ENCODE results near the gene GFAP. TPM values are rescaled to one million over a fixed set of nuclear protein-coding genes. Genes with fewer than 3 reads are reported as not detected.

GFAP gene
- not detected for total RNA-seq
- not detected for polyA plus RNA-seq

- Histone ChIP-seq H3K4me1 (ENCODE audit: control insufficient read depth, insufficient read depth, low read length, poor library complexity, severe bottlenecking) (peaks cover 7% of the 10 kb centered on the region), H3K4me3 (ENCODE audit: low read depth, low read length) (no peak within 1 kb of the TSS), H3K9me3 (ENCODE audit: control insufficient read depth in 2 of 2, low read length in 2 of 2) (no peaks in the 10 kb centered on the region), H3K36me3 (ENCODE audit: control insufficient read depth, insufficient read depth, low read length) (no peaks in the 10 kb centered on the region), H3K27ac (ENCODE audit: insufficient read depth, low read length, poor library complexity, severe bottlenecking) (no peak within 1 kb of the TSS), H3K27me3 (ENCODE audit: control insufficient read depth, insufficient read depth, low read length) (peaks cover 3% of the 10 kb centered on the region)
- Mint-ChIP-seq H3K27ac (no peak within 1 kb of the TSS), H3K4me1 (peaks cover 0 to 16% (median 9%) of the 10 kb centered on the region in 4 donors), H3K9me3 (no peaks in the 10 kb centered on the region), H3K4me3 (peak within 1 kb of the TSS in 1 of 4 donors; percentile 27), H3K27me3 (peaks cover 33% of the 10 kb centered on the region), H3K36me3 (no peaks in the 10 kb centered on the region)
- ATAC-seq (ENCODE audit: low read depth in 2 of 2) (no peak), DNase-seq (no peak)
Measured at GRCh38 chr17:44915321-44915726, at the start of gene GFAP. Gene GFAP, minus strand, starts transcription at chr17:44915500. Its CDS starts 14 bp downstream, at chr17:44915486.

GRCh38 chr17:44961921-44962350 is 46.6 kb upstream of the GFAP start:
- H3K4me3 Mint-ChIP-seq = no peak overlapping the region
- DNase-seq (no peak), ATAC-seq (ENCODE audit: low read depth in 2 of 2) (no peak)
- H3K4me1 Mint-ChIP-seq = peaks cover 0 to 21% (median 10%) of the 10 kb centered on the region in 4 donors
- no peaks in the 10 kb centered on the region for H3K36me3 Mint-ChIP-seq
- Histone ChIP-seq H3K4me1 (ENCODE audit: control insufficient read depth, insufficient read depth, low read length, poor library complexity, severe bottlenecking) (peaks cover 14% of the 10 kb centered on the region), H3K9me3 (ENCODE audit: control insufficient read depth in 2 of 2, low read length in 2 of 2) (no peaks in the 10 kb centered on the region), H3K4me3 (ENCODE audit: low read depth, low read length) (no peak overlapping the region), H3K27ac (ENCODE audit: insufficient read depth, low read length, poor library complexity, severe bottlenecking) (no peak overlapping the region), H3K27me3 (ENCODE audit: control insufficient read depth, insufficient read depth, low read length) (peaks cover 29% of the 10 kb centered on the region), H3K36me3 (ENCODE audit: control insufficient read depth, insufficient read depth, low read length) (no peaks in the 10 kb centered on the region)
- no peak overlapping the region for H3K27ac Mint-ChIP-seq
- peaks cover 77% of the 10 kb centered on the region for H3K27me3 Mint-ChIP-seq
- peaks cover 0 to 4% (median 0%) of the 10 kb centered on the region in 7 donors for H3K9me3 Mint-ChIP-seq

GRCh38 chr17:44960691-44961090 is 45.4 kb upstream of the GFAP start:
- Histone ChIP-seq H3K9me3 (ENCODE audit: control insufficient read depth in 2 of 2, low read length in 2 of 2) (no peaks in the 10 kb centered on the region), H3K4me3 (ENCODE audit: low read depth, low read length) (no peak overlapping the region), H3K27ac (ENCODE audit: insufficient read depth, low read length, poor library complexity, severe bottlenecking) (no peak overlapping the region), H3K36me3 (ENCODE audit: control insufficient read depth, insufficient read depth, low read length) (no peaks in the 10 kb centered on the region), H3K27me3 (ENCODE audit: control insufficient read depth, insufficient read depth, low read length) (peaks cover 23% of the 10 kb centered on the region), H3K4me1 (ENCODE audit: control insufficient read depth, insufficient read depth, low read length, poor library complexity, severe bottlenecking) (peaks cover 11% of the 10 kb centered on the region)
- peaks cover 0 to 17% (median 5%) of the 10 kb centered on the region in 4 donors for H3K4me1 Mint-ChIP-seq
- no peak overlapping the region for H3K27ac Mint-ChIP-seq
- ATAC-seq (ENCODE audit: low read depth in 2 of 2) (no peak), DNase-seq (no peak)
- H3K36me3 Mint-ChIP-seq = no peaks in the 10 kb centered on the region
- H3K27me3 Mint-ChIP-seq = peaks cover 73% of the 10 kb centered on the region
- H3K4me3 Mint-ChIP-seq = no peak overlapping the region
- peaks cover 0 to 4% (median 0%) of the 10 kb centered on the region in 7 donors for H3K9me3 Mint-ChIP-seq

GRCh38 chr17:44959821-44960531 is 44.7 kb upstream of the GFAP start:
- Histone ChIP-seq H3K4me3 (ENCODE audit: low read depth, low read length) (no peak overlapping the region), H3K27ac (ENCODE audit: insufficient read depth, low read length, poor library complexity, severe bottlenecking) (no peak overlapping the region), H3K4me1 (ENCODE audit: control insufficient read depth, insufficient read depth, low read length, poor library complexity, severe bottlenecking) (peaks cover 11% of the 10 kb centered on the region), H3K9me3 (ENCODE audit: control insufficient read depth in 2 of 2, low read length in 2 of 2) (no peaks in the 10 kb centered on the region), H3K36me3 (ENCODE audit: control insufficient read depth, insufficient read depth, low read length) (no peaks in the 10 kb centered on the region), H3K27me3 (ENCODE audit: control insufficient read depth, insufficient read depth, low read length) (peaks cover 19% of the 10 kb centered on the region)
- H3K9me3 Mint-ChIP-seq = peaks cover 0 to 4% (median 0%) of the 10 kb centered on the region in 7 donors
- peaks cover 0 to 17% (median 4%) of the 10 kb centered on the region in 4 donors for H3K4me1 Mint-ChIP-seq
- no peak for DNase-seq
- H3K27me3 Mint-ChIP-seq = peaks cover 71% of the 10 kb centered on the region
- no peak overlapping the region for H3K27ac Mint-ChIP-seq
- no peaks in the 10 kb centered on the region for H3K36me3 Mint-ChIP-seq
- H3K4me3 Mint-ChIP-seq = peak overlapping the region in 1 of 4 donors; percentile 41
- ATAC-seq (ENCODE audit: low read depth in 2 of 2) = peak in 1 of 2 donors; percentile 28

- H3K9me3 ChIP-seq (ENCODE audit: control insufficient read depth in 2 of 2, low read length in 2 of 2) = no peaks in the 10 kb centered on the region
- ATAC-seq (ENCODE audit: low read depth in 2 of 2) (no peak), DNase-seq (no peak)
- Mint-ChIP-seq H3K9me3 (no peaks in the 10 kb centered on the region), H3K36me3 (no peaks in the 10 kb centered on the region), H3K27ac (no peak overlapping the region), H3K4me1 (peaks cover 0 to 11% (median 4%) of the 10 kb centered on the region in 4 donors), H3K4me3 (peak overlapping the region in 1 of 4 donors; percentile 15), H3K27me3 (peaks cover 47% of the 10 kb centered on the region)
- H3K4me3 ChIP-seq (ENCODE audit: low read depth, low read length) = no peak overlapping the region
- no peak overlapping the region for H3K27ac ChIP-seq (ENCODE audit: insufficient read depth, low read length, poor library complexity, severe bottlenecking)
- peaks cover 11% of the 10 kb centered on the region for H3K4me1 ChIP-seq (ENCODE audit: control insufficient read depth, insufficient read depth, low read length, poor library complexity, severe bottlenecking)
- H3K36me3 ChIP-seq (ENCODE audit: control insufficient read depth, insufficient read depth, low read length) = no peaks in the 10 kb centered on the region
- peaks cover 11% of the 10 kb centered on the region for H3K27me3 ChIP-seq (ENCODE audit: control insufficient read depth, insufficient read depth, low read length)
Measured at GRCh38 chr17:44956998-44957981, 42.0 kb upstream of the GFAP start.

GRCh38 chr17:44955674-44956425 is 40.5 kb upstream of the GFAP start:
- H3K36me3 ChIP-seq (ENCODE audit: control insufficient read depth, insufficient read depth, low read length) = no peaks in the 10 kb centered on the region
- Mint-ChIP-seq H3K27me3 (peaks cover 40% of the 10 kb centered on the region), H3K4me3 (peak overlapping the region in 1 of 4 donors; percentile 33), H3K36me3 (no peaks in the 10 kb centered on the region), H3K4me1 (peaks cover 0 to 11% (median 4%) of the 10 kb centered on the region in 4 donors), H3K9me3 (no peaks in the 10 kb centered on the region), H3K27ac (no peak overlapping the region)
- H3K4me1 ChIP-seq (ENCODE audit: control insufficient read depth, insufficient read depth, low read length, poor library complexity, severe bottlenecking) = peaks cover 11% of the 10 kb centered on the region
- no peaks in the 10 kb centered on the region for H3K9me3 ChIP-seq (ENCODE audit: control insufficient read depth in 2 of 2, low read length in 2 of 2)
- H3K27ac ChIP-seq (ENCODE audit: insufficient read depth, low read length, poor library complexity, severe bottlenecking) = no peak overlapping the region
- ATAC-seq (ENCODE audit: low read depth in 2 of 2) (no peak), DNase-seq (no peak)
- H3K4me3 ChIP-seq (ENCODE audit: low read depth, low read length) = no peak overlapping the region
- peaks cover 8% of the 10 kb centered on the region for H3K27me3 ChIP-seq (ENCODE audit: control insufficient read depth, insufficient read depth, low read length)

GRCh38 chr17:44952946-44953475 is 37.7 kb upstream of the GFAP start:
- Mint-ChIP-seq H3K4me3 (no peak overlapping the region), H3K36me3 (no peaks in the 10 kb centered on the region), H3K4me1 (peaks cover 0 to 7% (median 3%) of the 10 kb centered on the region in 4 donors), H3K9me3 (no peaks in the 10 kb centered on the region), H3K27ac (no peak overlapping the region), H3K27me3 (peaks cover 27% of the 10 kb centered on the region)
- DNase-seq = no peak
- Histone ChIP-seq H3K27me3 (ENCODE audit: control insufficient read depth, insufficient read depth, low read length) (no peaks in the 10 kb centered on the region), H3K4me1 (ENCODE audit: control insufficient read depth, insufficient read depth, low read length, poor library complexity, severe bottlenecking) (peaks cover 4% of the 10 kb centered on the region), H3K36me3 (ENCODE audit: control insufficient read depth, insufficient read depth, low read length) (no peaks in the 10 kb centered on the region), H3K4me3 (ENCODE audit: low read depth, low read length) (no peak overlapping the region), H3K9me3 (ENCODE audit: control insufficient read depth in 2 of 2, low read length in 2 of 2) (no peaks in the 10 kb centered on the region), H3K27ac (ENCODE audit: insufficient read depth, low read length, poor library complexity, severe bottlenecking) (no peak overlapping the region)
- ATAC-seq (ENCODE audit: low read depth in 2 of 2) = no peak
